GM18526 (cell line): ENCODE data around the gene SLC25A33.

Experiments used
- POLR2A ChIP-seq: IDR thresholded peaks from 3 replicates; pipeline ENCODE4 v1.6.1; 2011; ENCODE audit not compliant: insufficient read length; ENCODE audit errors: extremely low read depth

Gene SLC25A33

GRCh38 chr1:9534953-9535352, 4.3 kb upstream of the SLC25A33 start:
- TF ChIP-seq POLR2A, result no peak

- TF ChIP-seq POLR2A, result no peak
Measured at GRCh38 chr1:9536301-9536700, 3.0 kb upstream of the SLC25A33 start.

GRCh38 chr1:9537863-9538668, 1.2 kb upstream of the SLC25A33 start:
- TF ChIP-seq POLR2A, result no peak

DNA sequence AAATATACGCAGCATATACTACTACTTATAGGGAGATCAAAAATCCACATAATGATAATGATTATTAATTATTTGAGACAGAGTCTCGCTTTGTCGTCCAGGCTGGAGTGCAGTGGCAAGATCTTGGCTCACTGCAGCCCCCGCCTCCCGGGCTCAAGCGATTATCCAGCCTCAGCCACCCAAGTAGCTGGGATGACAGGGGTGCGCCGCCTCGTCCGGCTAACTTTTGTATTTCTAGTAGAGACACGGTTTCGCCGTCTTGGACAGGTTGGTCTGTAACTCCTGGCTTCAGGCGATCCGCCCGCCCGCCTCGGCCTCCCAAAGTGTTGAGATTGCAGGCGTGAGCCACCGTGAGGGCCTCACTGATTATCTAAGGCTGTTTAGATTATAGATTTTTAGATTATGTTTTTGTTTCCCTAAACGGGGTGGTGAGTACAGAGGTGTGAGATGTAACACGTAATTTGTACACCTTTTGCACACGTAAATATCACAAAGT, 548 bp upstream of the SLC25A33 start:
- no peak for TF ChIP-seq POLR2A

DNA sequence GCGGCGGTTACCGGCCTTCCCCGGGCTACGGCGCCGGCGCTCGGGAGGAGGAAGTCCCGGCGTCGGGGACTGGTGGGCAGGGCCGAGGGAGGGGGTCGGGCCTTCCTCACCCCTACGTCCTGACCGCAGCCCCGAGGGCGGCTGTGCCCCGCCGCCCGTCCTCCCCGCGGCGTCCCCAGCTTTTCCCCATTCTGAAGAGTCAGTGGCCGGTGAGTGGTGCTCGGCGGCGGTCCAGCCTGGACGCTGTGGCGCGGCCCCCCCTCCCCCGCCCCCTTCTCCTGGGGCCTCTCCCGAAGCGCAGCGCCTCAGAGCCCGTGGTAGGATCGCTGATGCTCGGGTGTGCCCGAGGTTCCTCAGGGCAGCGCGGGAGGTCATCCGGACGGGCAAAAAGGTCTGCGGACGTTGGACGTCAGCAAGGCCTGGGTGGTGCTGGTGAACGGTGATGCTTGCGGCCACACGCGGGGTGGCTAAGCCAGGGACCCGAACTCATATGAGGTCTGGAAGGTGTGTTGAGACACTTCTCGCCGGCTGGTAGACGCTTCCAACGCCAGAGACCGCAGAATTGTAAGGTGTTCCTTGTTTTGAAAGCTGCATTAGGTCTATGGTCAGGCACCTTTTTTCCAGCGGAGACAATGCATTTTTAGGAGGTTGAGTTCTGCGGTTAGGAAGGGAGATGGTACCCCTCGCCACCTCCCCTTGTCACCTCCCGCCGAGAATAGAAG, 725 bp downstream of the SLC25A33 start:
- TF ChIP-seq POLR2A, result no peak

GRCh38 chr1:9542430-9542829, 3.2 kb downstream of the SLC25A33 start:
- no peak for TF ChIP-seq POLR2A

- no peak for TF ChIP-seq POLR2A
Measured at GRCh38 chr1:9544926-9545325, 5.7 kb downstream of the SLC25A33 start.

GRCh38 chr1:9549955-9550546, 10.8 kb downstream of the SLC25A33 start:
- no peak for TF ChIP-seq POLR2A

DNA sequence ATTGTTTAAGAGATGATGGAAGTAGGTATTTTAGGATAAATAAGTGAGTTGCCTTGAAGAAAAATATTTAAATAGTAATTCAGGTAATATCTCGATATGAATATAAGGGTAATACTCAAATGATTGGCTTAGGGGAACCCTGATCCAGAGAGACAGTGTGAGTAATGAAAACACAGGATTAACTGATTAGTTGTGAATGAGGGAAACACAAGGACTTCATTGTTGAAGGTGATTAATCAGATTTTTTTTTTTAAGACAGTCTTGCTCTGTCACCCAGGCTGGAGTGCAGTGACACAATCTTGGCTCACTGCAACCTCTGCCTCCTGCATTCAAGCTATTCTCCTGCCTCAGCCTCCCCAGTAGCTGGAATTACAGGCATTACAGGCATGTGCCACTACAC, 12.7 kb downstream of the SLC25A33 start:
- TF ChIP-seq POLR2A, result no peak

- no peak for TF ChIP-seq POLR2A
Measured at GRCh38 chr1:9553736-9554144, 14.5 kb downstream of the SLC25A33 start.

GRCh38 chr1:9555942-9556341, 16.7 kb downstream of the SLC25A33 start:
- TF ChIP-seq POLR2A, result no peak

GRCh38 chr1:9557624-9558023, 18.4 kb downstream of the SLC25A33 start:
- TF ChIP-seq POLR2A, result no peak

DNA sequence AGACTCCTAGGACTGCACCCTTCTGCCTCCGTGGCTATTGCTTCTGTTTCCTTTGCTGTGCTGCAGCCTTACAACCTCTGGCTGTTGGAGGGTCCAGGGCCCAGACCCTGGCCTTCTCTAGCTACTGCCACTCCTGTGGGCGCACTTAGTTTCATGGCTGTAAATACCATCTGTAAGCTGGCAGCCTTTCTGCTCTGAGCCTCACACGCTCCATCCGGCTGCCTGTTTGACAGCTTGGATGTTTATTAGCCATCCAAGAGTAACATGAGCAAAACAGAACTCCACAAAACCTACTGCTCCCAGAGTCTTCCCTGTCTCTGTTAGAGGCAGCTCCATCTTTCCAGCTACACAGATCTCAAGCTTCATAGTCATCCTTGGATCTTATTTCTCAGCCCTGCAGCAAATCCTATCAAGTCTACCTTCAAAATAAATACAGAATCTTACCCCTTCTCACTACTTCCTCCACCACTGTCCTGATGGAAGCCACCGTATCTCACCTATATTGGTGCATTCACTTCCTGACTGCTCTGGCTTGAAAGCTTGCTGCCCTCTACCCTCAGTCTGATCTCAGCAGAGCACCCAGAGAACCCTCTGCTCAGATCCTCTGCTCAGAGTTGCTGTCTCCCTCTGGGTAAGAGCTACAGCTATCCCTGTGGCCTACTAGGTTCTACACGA, 19.1 kb downstream of the SLC25A33 start:
- no peak for TF ChIP-seq POLR2A

- TF ChIP-seq POLR2A, result no peak
Measured at GRCh38 chr1:9558946-9559545, 19.8 kb downstream of the SLC25A33 start.

DNA sequence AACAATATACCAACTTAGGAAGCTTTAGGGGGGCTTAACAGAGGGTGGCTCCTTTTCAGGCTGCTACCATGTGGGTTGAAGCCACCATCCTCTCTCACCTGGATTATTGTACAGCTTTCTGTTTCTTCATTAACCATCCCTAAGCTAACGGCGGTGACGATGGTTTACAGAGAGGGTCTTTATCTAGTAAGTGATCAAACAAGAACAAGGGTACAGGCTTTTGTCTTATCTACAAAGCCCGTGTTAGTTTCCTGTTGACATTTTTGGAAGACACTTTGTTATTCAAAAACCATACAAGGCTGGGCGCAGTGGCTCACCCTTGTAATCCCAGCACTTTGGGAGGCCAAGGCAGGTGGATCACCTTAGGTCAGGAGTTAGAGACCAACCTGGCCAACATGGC, 20.4 kb downstream of the SLC25A33 start:
- no peak for TF ChIP-seq POLR2A
